Mesenchymal stem cell (in vitro differentiated cells and primary cell): ENCODE results near the gene HID1.

Experiments used
- DNase-seq: peaks from one replicate; pipeline ENCODE4 v3.0.0-alpha.2; 2013
- H2AFZ ChIP-seq: one replicate; pipeline ENCODE4 v1.6.1; 2013; ENCODE audit warnings: low read depth, mild to moderate bottlenecking, control low read depth, inconsistent platforms, low read length, moderate library complexity
- H2AK5ac ChIP-seq: 2 replicates; pipeline ENCODE4 v1.6.1; 2013; ENCODE audit warnings: low read length, moderate library complexity, mild to moderate bottlenecking, inconsistent platforms; ENCODE audit not compliant: severe bottlenecking
- H2BK120ac ChIP-seq: one replicate; pipeline ENCODE4 v1.6.1; 2013; ENCODE audit warnings: low read depth, mild to moderate bottlenecking, inconsistent platforms, low read length, moderate library complexity
- H2BK12ac ChIP-seq, 2 experiments: one replicate each; pipeline ENCODE4 v1.6.1; 2013; ENCODE audit warnings: inconsistent platforms in 2 of 2, low read length in 2 of 2, mild to moderate bottlenecking in 2 of 2, moderate library complexity in 2 of 2, control low read depth in 1 of 2
- H2BK15ac ChIP-seq: one replicate; pipeline ENCODE4 v1.6.1; 2013; ENCODE audit warnings: mild to moderate bottlenecking, low read depth, inconsistent platforms; ENCODE audit not compliant: poor library complexity, severe bottlenecking
- H2BK5ac ChIP-seq: 2 replicates; pipeline ENCODE4 v1.6.1; 2013; ENCODE audit warnings: low read depth, mild to moderate bottlenecking, low read length, control low read depth, inconsistent platforms; ENCODE audit not compliant: poor library complexity, severe bottlenecking
- H3K14ac ChIP-seq, 2 experiments: one replicate each; pipeline ENCODE4 v1.6.1; 2013; ENCODE audit warnings: inconsistent platforms in 2 of 2, low read length in 2 of 2, control low read depth in 1 of 2, mild to moderate bottlenecking in 1 of 2, moderate library complexity in 1 of 2
- H3K18ac ChIP-seq, 2 experiments: one replicate each; pipeline ENCODE4 v1.6.1; 2013; ENCODE audit warnings: inconsistent platforms in 2 of 2, low read length in 2 of 2, control low read depth in 1 of 2, low read depth in 1 of 2, mild to moderate bottlenecking in 1 of 2
- H3K23ac ChIP-seq, 2 experiments: one replicate each; pipeline ENCODE4 v1.6.1; 2013; ENCODE audit warnings: inconsistent platforms in 2 of 2, low read length in 2 of 2, mild to moderate bottlenecking in 2 of 2, moderate library complexity in 2 of 2, control low read depth in 1 of 2
- H3K27ac ChIP-seq: 2 replicates; pipeline ENCODE4 v1.5.1; 2013; ENCODE audit warnings: mild to moderate bottlenecking, moderate library complexity, low read length, control low read depth, inconsistent platforms; ENCODE audit not compliant: poor library complexity, severe bottlenecking
- H3K27me3 ChIP-seq, 2 experiments: 2 replicates each; pipeline versions ENCODE4 v1.6.1 to v1.7.0; 2013; ENCODE audit warnings: low read length in 2 of 2, mild to moderate bottlenecking in 2 of 2, moderate library complexity in 2 of 2, control low read depth in 1 of 2, inconsistent platforms in 1 of 2; ENCODE audit not compliant: control insufficient read depth in 1 of 2, insufficient read depth in 1 of 2
- H3K36me3 ChIP-seq, 2 experiments: 2 replicates each; pipeline versions ENCODE4 v1.6.1 to v1.7.0; 2013; ENCODE audit warnings: low read length in 2 of 2, control low read depth in 1 of 2, inconsistent platforms in 1 of 2, low read depth in 1 of 2, mild to moderate bottlenecking in 1 of 2; ENCODE audit not compliant: insufficient read depth in 2 of 2, control insufficient read depth in 1 of 2
- H3K4ac ChIP-seq, 2 experiments: one replicate each; pipeline ENCODE4 v1.6.1; 2013; ENCODE audit warnings: inconsistent platforms in 2 of 2, low read length in 2 of 2, mild to moderate bottlenecking in 2 of 2, moderate library complexity in 2 of 2, control low read depth in 1 of 2, low read depth in 1 of 2
- H3K4me1 ChIP-seq: 2 replicates; pipeline ENCODE4 v1.6.1; 2013; ENCODE audit warnings: low read depth, low read length, control low read depth; ENCODE audit not compliant: control insufficient read depth, insufficient read depth
- H3K4me2 ChIP-seq: 2 replicates; pipeline ENCODE4 v1.6.1; 2013; ENCODE audit warnings: low read length, mild to moderate bottlenecking, inconsistent platforms; ENCODE audit not compliant: poor library complexity, severe bottlenecking
- H3K4me3 ChIP-seq, 2 experiments: 2 replicates each; pipeline versions ENCODE4 v1.5.1 to v1.7.0; 2013; ENCODE audit warnings: low read length in 2 of 2, mild to moderate bottlenecking in 2 of 2, control low read depth in 1 of 2, low read depth in 1 of 2; ENCODE audit not compliant: insufficient read depth in 1 of 2
- H3K79me1 ChIP-seq: replicated peaks from 2 replicates; pipeline ENCODE4 v1.6.1; 2013; ENCODE audit warnings: mild to moderate bottlenecking, control low read depth, low read length, inconsistent platforms; ENCODE audit not compliant: poor library complexity, severe bottlenecking
- H3K9ac ChIP-seq: 2 replicates; pipeline ENCODE4 v1.7.0; 2013; ENCODE audit warnings: mild to moderate bottlenecking, low read length, moderate library complexity
- H3K9me3 ChIP-seq: 2 replicates; pipeline ENCODE4 v1.7.0; 2013; ENCODE audit warnings: mild to moderate bottlenecking, low read length; ENCODE audit not compliant: control insufficient read depth
- H4K8ac ChIP-seq: one replicate; pipeline ENCODE4 v1.6.1; 2013; ENCODE audit warnings: inconsistent platforms, mild to moderate bottlenecking, low read length, moderate library complexity
- H4K91ac ChIP-seq: one replicate; pipeline ENCODE4 v1.6.1; 2013; ENCODE audit warnings: mild to moderate bottlenecking, low read length, inconsistent platforms
- WGBS: methylation state at CpG from one replicate; pipeline ENCODE4 v1.1.7; 2013; ENCODE audit warnings: mixed read lengths; 5-methylcytosine and 5-hydroxymethylcytosine counted together

The HID1 gene

GRCh38 chr17:74959826-74960515 is 12.6 kb downstream of the HID1 start:
- Histone ChIP-seq H3K18ac (no peak overlapping the region), H4K8ac (no peak overlapping the region), H3K27ac (no peak overlapping the region), H2AK5ac (no peak overlapping the region), H2BK12ac (no peak overlapping the region), H3K23ac (no peak overlapping the region), H4K91ac (no peak overlapping the region), H2AFZ (no peak overlapping the region), H3K4me2 (no peak overlapping the region), H3K14ac (no peak overlapping the region), H3K9me3 (no peaks in the 10 kb centered on the region), H3K79me1 (no peaks in the 10 kb centered on the region), H3K4me1 (peaks cover 11% of the 10 kb centered on the region), H3K9ac (peak overlapping the region; percentile 7), H3K27me3 (peaks cover 12 to 48% of the 10 kb centered on the region in 2 experiments), H2BK5ac (no peak overlapping the region), H3K4me3 (no peak overlapping the region), H2BK15ac (no peak overlapping the region), H2BK120ac (no peak overlapping the region), H3K4ac (no peak overlapping the region), H3K36me3 (no peaks in the 10 kb centered on the region)
- 80% methylated on average over 14 of the region's 14 CpGs for WGBS
- no peak for DNase-seq

DNA sequence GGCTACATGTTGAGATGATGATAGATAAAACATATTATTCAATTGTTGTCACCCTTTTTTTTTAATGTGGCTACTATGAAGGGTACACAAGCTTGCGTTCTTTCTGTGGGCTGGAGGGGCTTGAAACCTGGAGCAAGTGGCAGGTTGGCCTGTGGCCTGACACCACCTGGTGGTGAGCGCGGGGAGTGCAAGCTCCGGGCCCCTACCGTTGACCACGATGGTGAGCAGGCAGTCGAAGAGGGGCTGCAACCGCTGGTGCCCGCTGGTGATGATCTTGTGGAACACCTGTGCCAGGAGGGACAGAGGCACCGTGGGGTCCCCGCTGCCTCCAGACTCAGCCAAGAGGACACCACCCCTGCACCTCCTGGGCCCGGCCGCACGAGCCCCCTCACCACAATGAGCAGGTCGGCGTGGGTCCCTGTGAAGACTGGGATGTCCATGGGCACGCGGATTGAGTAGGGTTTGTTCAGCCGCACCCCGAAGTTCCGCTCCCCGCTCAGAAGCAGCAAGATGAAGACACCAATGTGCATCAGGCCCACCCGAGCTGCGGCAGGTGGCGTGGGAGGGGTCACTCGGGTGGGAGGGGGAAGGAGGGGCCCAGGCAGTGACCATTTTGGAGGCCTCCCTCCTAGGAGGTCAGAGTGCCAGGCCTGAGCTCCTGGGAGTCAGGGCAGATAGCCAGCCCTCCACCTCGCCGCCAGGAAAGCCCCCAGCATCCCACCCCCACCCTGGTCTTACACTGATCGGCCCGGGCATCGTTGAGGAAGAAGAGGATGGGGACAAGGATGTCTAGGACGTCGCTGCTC is 14.4 kb downstream of the HID1 start:
- Histone ChIP-seq H3K4me1 (peaks cover 11% of the 10 kb centered on the region), H2BK12ac (no peak overlapping the region)
- WGBS, result 45% methylated on average over 26 of the region's 33 CpGs

GRCh38 chr17:74956093-74956492 is 16.5 kb downstream of the HID1 start:
- no peak overlapping the region for H3K9ac ChIP-seq
- no peak overlapping the region for H4K8ac ChIP-seq
- no peaks in the 10 kb centered on the region for H3K9me3 ChIP-seq
- no peaks in the 10 kb centered on the region for H3K36me3 ChIP-seq
- no peak overlapping the region for H4K91ac ChIP-seq
- no peak overlapping the region for H2BK5ac ChIP-seq
- H3K27me3 ChIP-seq, result peaks cover 23 to 80% of the 10 kb centered on the region in 2 experiments
- H2AK5ac ChIP-seq, result no peak overlapping the region
- no peak overlapping the region for H3K27ac ChIP-seq
- 62% methylated on average over 4 of the region's 4 CpGs for WGBS
- no peaks in the 10 kb centered on the region for H3K79me1 ChIP-seq
- H2BK12ac ChIP-seq, result no peak overlapping the region
- no peak overlapping the region for H3K4me3 ChIP-seq
- no peak overlapping the region for H3K4me2 ChIP-seq
- H3K23ac ChIP-seq, result no peak overlapping the region
- no peak overlapping the region for H2BK120ac ChIP-seq
- H3K4me1 ChIP-seq, result peaks cover 8% of the 10 kb centered on the region
- H2BK15ac ChIP-seq, result no peak overlapping the region
- H3K14ac ChIP-seq, result no peak overlapping the region
- no peak overlapping the region for H3K18ac ChIP-seq
- no peak overlapping the region for H2AFZ ChIP-seq
- no peak for DNase-seq
- H3K4ac ChIP-seq, result no peak overlapping the region

More for the DNA sequence above, 14.4 kb downstream of the HID1 start:
- no peak overlapping the region for H4K91ac ChIP-seq
- H2AK5ac ChIP-seq, result no peak overlapping the region
- H3K9me3 ChIP-seq, result no peaks in the 10 kb centered on the region
- H3K4me3 ChIP-seq, result no peak overlapping the region
- H3K36me3 ChIP-seq, result no peaks in the 10 kb centered on the region
- H3K4me2 ChIP-seq, result no peak overlapping the region
- H3K9ac ChIP-seq, result no peak overlapping the region
- no peak overlapping the region for H2BK15ac ChIP-seq
- no peak overlapping the region for H3K23ac ChIP-seq
- no peak overlapping the region for H2BK120ac ChIP-seq
- peaks cover 12 to 61% of the 10 kb centered on the region in 2 experiments for H3K27me3 ChIP-seq
- H3K18ac ChIP-seq, result no peak overlapping the region
- H3K27ac ChIP-seq, result no peak overlapping the region
- H3K4ac ChIP-seq, result no peak overlapping the region
- no peak overlapping the region for H4K8ac ChIP-seq
- no peak overlapping the region for H2BK5ac ChIP-seq
- no peak overlapping the region for H3K14ac ChIP-seq
- DNase-seq, result peak; percentile 56
- no peaks in the 10 kb centered on the region for H3K79me1 ChIP-seq
- no peak overlapping the region for H2AFZ ChIP-seq

DNA sequence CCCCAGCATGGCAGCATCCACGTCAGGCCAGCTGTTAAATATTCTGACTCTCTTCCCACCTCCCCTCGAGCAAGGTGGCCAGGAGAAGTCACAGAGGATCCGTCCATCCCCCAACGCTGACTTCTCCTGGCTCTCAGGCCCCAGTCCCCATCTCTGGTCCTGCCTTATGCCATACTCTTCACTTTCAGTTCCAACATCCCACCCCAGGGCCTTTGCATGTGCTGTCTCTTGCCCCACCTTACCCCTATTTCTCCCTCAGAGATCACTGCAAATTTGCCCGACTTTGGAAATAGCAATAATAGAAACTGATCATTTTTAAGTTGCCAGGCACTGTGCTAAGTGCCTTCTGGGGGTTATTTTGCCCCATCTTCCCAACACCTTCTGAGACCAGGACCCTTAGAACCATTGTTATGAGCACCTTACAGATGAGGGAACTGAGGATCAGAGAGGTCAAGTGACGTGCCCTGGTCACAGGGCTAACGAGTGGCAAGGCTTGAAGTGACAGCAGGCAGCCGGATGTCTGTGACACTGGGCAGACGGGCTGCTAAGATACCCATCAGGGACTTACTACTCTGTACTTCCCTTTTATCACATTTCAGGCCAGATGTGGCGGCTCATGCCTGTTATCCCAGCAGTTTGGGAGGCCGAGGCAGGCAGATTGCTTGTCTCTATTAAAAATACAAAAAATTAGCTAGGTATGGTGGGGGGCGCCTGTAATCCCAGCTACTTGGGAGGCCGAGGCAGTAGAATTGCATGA is 17.7 kb downstream of the HID1 start:
- Histone ChIP-seq H3K4ac (no peak overlapping the region), H3K4me3 (no peak overlapping the region), H3K23ac (no peak overlapping the region), H2BK5ac (no peak overlapping the region), H2AFZ (no peak overlapping the region), H4K8ac (no peak overlapping the region), H2AK5ac (no peak overlapping the region), H3K9ac (no peak overlapping the region), H3K4me1 (peaks cover 5% of the 10 kb centered on the region), H3K36me3 (no peaks in the 10 kb centered on the region), H4K91ac (no peak overlapping the region), H3K27ac (no peak overlapping the region), H3K18ac (no peak overlapping the region), H2BK12ac (no peak overlapping the region), H2BK15ac (no peak overlapping the region), H3K14ac (no peak overlapping the region), H3K4me2 (no peak overlapping the region), H3K79me1 (no peaks in the 10 kb centered on the region), H3K27me3 (peaks cover 35 to 81% of the 10 kb centered on the region in 2 experiments), H2BK120ac (no peak overlapping the region), H3K9me3 (no peaks in the 10 kb centered on the region)
- 63% methylated on average over 13 of the region's 13 CpGs for WGBS
- no peak for DNase-seq
